Measurements from ENCODE around the gene COPG2.

COPG2 gene

DNA sequence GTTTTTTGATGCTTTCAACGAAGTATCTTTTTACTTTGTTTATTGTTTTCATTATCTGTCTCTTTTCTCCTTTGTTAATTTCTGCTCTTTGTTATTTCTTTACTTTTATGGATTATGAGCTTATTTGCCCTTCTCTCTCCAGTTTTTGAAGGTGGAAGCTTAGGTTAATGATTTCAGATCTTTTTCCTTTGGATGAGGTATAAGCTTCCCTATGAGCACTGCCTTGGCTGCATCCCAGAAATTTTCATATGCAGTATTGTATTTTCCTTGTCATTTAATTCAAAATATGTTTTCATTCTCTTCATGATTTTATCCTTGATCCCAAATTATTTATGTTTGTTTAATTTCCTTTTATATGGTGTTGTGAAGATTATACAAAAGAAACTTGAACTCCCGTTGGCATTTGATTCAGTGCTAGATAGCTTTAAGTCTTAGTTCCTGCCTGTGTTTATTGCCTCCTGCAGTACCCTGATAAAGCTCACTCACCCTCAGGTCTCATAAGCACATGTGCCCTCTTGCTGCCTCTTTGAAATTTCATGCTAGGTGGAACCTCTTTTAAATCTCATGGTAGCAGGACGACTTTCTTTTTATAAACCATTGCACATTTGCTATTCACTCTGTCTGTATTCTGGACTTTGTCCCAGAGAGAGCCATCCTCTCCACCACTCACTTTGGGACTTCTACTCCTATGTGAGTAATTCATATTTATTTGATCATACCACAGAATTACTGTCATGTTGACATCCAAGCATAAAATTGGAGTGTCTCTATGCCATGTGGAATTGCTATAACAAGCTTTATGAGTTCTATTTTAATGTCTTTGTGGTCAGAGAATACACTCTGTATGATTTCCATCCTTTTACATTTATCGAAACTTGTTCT lies 204.8 kb downstream of the COPG2 start:
- DNase-seq, result no peak

DNA sequence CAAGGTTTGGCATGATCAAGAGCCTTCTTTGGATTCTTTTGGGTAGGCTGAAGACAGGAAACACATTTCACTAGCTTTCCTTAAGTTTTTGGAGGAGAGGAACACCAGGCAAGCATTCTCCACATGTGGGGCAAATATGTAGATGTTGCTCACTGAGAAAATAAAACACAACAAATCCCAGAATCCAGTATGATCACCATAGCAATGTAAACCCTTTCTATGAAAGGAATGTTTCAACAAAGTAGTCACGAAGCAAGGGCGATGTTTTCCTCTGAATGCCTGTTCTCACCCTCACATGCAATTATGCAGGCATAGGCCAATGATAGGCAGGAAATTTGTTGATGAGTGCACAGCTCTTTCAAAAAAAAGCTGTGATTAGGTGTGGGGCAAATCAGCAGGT lies 207.3 kb downstream of the COPG2 start:
- no peak for DNase-seq

DNA sequence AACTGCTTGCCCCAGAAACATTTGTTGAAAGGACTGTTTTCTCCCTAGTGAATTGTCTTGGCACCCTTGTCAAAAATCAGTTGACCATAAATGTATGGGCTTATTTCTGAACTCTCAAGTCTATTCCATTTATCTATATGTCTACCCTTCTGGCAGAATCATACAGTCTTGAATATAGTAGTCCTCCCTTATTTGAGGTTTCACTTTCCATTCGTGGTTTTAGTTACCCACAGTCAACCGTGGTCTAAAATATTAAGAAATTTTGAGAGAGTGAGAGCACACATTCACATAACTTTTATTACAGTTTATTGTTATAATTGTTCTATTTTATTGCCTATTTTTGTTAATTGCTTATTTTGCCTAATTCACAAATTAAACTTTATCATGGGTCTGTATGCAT lies 210.3 kb downstream of the COPG2 start:
- DNase-seq, result no peak
